Hepatocyte (in vitro differentiated cells): ENCODE data around the gene TIAL1.

Experiments
- EZH2 ChIP-seq: fragments of 200-600 bp; sonication (generic); IDR thresholded peaks from 2 replicates; pipeline ENCODE4 v1.6.1; 2016; ENCODE audit warnings: antibody characterized with exemption, mild to moderate bottlenecking, borderline replicate concordance
- EZH2phosphoT487 ChIP-seq: fragments of 200-600 bp; sonication (generic); IDR thresholded peaks from one replicate; pipeline ENCODE4 v1.6.1; 2018; ENCODE audit warnings: antibody characterized with exemption, mild to moderate bottlenecking, low read depth, moderate library complexity; ENCODE audit not compliant: unreplicated experiment, severe bottlenecking
- TF ChIP-seq, protein P1 (sequence below): fragments of 200-600 bp; sonication (generic); IDR thresholded peaks from 2 replicates; pipeline ENCODE4 v1.5.1; 2016; ENCODE audit warnings: antibody characterized with exemption, mild to moderate bottlenecking; ENCODE audit not compliant: poor library complexity

GRCh38 chr10:119526621-119527592 is 69.9 kb downstream of the TIAL1 start:
- TF ChIP-seq, protein P1, sequence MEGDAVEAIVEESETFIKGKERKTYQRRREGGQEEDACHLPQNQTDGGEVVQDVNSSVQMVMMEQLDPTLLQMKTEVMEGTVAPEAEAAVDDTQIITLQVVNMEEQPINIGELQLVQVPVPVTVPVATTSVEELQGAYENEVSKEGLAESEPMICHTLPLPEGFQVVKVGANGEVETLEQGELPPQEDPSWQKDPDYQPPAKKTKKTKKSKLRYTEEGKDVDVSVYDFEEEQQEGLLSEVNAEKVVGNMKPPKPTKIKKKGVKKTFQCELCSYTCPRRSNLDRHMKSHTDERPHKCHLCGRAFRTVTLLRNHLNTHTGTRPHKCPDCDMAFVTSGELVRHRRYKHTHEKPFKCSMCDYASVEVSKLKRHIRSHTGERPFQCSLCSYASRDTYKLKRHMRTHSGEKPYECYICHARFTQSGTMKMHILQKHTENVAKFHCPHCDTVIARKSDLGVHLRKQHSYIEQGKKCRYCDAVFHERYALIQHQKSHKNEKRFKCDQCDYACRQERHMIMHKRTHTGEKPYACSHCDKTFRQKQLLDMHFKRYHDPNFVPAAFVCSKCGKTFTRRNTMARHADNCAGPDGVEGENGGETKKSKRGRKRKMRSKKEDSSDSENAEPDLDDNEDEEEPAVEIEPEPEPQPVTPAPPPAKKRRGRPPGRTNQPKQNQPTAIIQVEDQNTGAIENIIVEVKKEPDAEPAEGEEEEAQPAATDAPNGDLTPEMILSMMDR = no peak
- TF ChIP-seq EZH2 = no peak
- TF ChIP-seq EZH2phosphoT487 = no peak
